HCT116 (cell line): Measurements from ENCODE around the gene MIEF2.

ENCODE experiments used
- CEBPB ChIP-seq: IDR thresholded peaks from 2 replicates; pipeline ENCODE4 v1.6.1; 2012; ENCODE audit warnings: low read depth
- CTCF ChIP-seq, 3 experiments: fragments of 200-600 bp in 1 of 3; sonication (generic) in 1 of 3; IDR thresholded peaks in 2 of 3; conservative IDR thresholded peaks in 1 of 3; 2 replicates each; pipeline ENCODE4 v1.5.1; 2012 to 2017; ENCODE audit warnings: low read depth in 2 of 3, low read length in 2 of 3, antibody characterized with exemption in 1 of 3, borderline replicate concordance in 1 of 3, control low read depth in 1 of 3, mild to moderate bottlenecking in 1 of 3, mixed read lengths in 1 of 3, mixed run types in 1 of 3, moderate library complexity in 1 of 3; ENCODE audit not compliant: insufficient read depth in 1 of 3
- EZH2 ChIP-seq: fragments of 200-600 bp; sonication (generic); IDR thresholded peaks from 2 replicates; pipeline ENCODE4 v1.6.1; 2017; ENCODE audit warnings: antibody characterized with exemption, mixed run types
- EZH2phosphoT487 ChIP-seq: fragments of 200-600 bp; IDR thresholded peaks from 2 replicates; pipeline ENCODE4 v1.6.1; 2018; ENCODE audit warnings: antibody characterized with exemption, borderline replicate concordance
- FOSL1 ChIP-seq: IDR thresholded peaks from 2 replicates; pipeline ENCODE4 v1.6.1; 2012; ENCODE audit warnings: low read depth
- MAX ChIP-seq: IDR thresholded peaks from 2 replicates; pipeline ENCODE4 v1.6.1; 2012
- POLR2A ChIP-seq: IDR thresholded peaks from 2 replicates; pipeline ENCODE4 v1.7.0; 2011; ENCODE audit warnings: borderline replicate concordance; ENCODE audit not compliant: insufficient read depth, insufficient read length; ENCODE audit errors: extremely low read depth
- RAD21 ChIP-seq: IDR thresholded peaks from 2 replicates; pipeline ENCODE4 v1.6.1; 2012; ENCODE audit warnings: low read depth, mild to moderate bottlenecking
- SIN3A ChIP-seq: IDR thresholded peaks from 2 replicates; pipeline ENCODE4 v1.6.1; 2012; ENCODE audit warnings: low read depth

- TF ChIP-seq CTCF (IDR thresholded peaks at IDR 0.05 in 2 of 3, conservative IDR thresholded peaks at IDR 0.05 in 1 of 3; ENCODE audit: borderline replicate concordance in 1 of 3, insufficient read depth in 1 of 3, low read depth in 2 of 3, low read length in 2 of 3) (no peak), CEBPB (no peak), MAX (no peak; the same call in 1 of the 2 replicates), POLR2A (no peak), RAD21 (no peak), SIN3A (no peak), EZH2phosphoT487 (no peak), FOSL1 (no peak), EZH2 (no peak)
These were observed 9.8 kb downstream of the MIEF2 start for GRCh38 chr17:18270046-18270931.
